ENCODE results near the gene CELF4. TPM values are rescaled to one million over a fixed set of nuclear protein-coding genes. Genes with fewer than 3 reads are reported as not detected.

The CELF4 gene
- total RNA-seq, 1 experiment from 2014 or later = not detected

DNA sequence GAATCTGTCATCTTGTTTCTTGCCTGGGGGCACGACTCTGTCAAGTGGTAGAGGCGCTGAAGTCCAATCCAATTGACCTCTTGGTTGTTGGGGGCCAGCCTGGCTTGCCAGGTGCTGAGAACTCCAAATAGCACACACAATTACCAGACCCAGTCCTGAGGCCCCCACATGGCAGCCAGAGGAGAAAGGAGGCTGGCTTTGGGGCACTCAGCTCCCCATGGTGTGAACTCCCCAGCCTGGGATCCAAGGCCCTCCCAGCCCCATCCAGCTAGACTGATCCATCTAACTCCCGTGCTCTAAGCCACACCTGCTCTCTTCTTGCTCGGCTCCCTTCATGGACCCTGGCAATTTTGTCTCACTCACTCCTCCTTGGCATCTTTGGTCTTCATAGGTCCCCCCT, 170.0 kb downstream of the CELF4 start:
- H3K4me1 ChIP-seq = no peaks in the 10 kb centered on the region
- H3K4me3 ChIP-seq = no peak overlapping the region
- DNase-seq = no peak
- H3K9me3 ChIP-seq (replicated peaks) = no peaks in the 10 kb centered on the region
- H3K27ac ChIP-seq = no peak overlapping the region
- H3K27me3 ChIP-seq = no peaks in the 10 kb centered on the region
- H3K36me3 ChIP-seq = no peaks in the 10 kb centered on the region

DNA sequence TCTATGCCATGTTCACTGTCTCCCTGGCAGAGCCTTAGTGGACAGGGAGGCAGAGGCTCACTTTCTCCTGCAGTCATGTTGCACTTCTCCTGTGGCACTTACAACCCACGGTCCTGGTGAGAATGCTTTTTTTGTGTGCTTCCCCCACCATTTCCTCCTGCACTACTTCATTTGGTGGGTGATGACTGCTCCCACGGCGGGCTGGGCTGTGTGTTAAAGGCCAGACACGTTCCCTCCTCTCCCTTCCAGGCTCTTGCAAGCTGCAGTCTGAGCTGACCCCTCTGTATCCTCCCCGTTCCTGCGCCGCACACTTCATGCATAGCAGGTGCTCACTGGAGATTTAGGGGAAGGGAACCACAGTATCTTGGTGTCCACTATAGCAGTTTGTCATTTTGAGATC, 170.5 kb downstream of the CELF4 start:
- Histone ChIP-seq H3K27me3 (no peaks in the 10 kb centered on the region), H3K9me3 (replicated peaks) (no peaks in the 10 kb centered on the region), H3K4me3 (no peak overlapping the region), H3K27ac (no peak overlapping the region), H3K4me1 (no peaks in the 10 kb centered on the region), H3K36me3 (no peaks in the 10 kb centered on the region)
- DNase-seq = no peak

DNA sequence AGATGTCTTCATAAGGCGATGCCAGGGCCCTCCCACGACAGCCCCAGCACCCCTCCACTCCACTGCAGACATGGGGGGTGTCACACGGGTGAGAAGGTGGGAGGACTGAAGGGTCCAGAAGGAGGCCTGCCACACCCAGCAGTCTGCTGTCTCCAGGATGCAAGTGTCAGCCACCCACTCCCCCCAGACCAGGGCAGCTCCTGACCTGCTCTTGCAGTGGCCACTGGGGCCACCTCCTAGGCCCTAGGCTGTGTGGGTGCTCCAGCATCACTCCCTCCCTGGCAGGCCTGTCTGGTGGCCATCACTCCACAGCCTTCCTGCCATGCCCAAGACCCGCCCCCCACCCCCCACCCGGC, 171.0 kb downstream of the CELF4 start:
- no peaks in the 10 kb centered on the region for H3K4me1 ChIP-seq
- H3K27ac ChIP-seq = no peak overlapping the region
- no peak for DNase-seq
- peak overlapping the region; percentile 51 for H3K4me3 ChIP-seq
- no peaks in the 10 kb centered on the region for H3K36me3 ChIP-seq
- no peaks in the 10 kb centered on the region for H3K27me3 ChIP-seq
- H3K9me3 ChIP-seq (replicated peaks) = no peaks in the 10 kb centered on the region

DNA sequence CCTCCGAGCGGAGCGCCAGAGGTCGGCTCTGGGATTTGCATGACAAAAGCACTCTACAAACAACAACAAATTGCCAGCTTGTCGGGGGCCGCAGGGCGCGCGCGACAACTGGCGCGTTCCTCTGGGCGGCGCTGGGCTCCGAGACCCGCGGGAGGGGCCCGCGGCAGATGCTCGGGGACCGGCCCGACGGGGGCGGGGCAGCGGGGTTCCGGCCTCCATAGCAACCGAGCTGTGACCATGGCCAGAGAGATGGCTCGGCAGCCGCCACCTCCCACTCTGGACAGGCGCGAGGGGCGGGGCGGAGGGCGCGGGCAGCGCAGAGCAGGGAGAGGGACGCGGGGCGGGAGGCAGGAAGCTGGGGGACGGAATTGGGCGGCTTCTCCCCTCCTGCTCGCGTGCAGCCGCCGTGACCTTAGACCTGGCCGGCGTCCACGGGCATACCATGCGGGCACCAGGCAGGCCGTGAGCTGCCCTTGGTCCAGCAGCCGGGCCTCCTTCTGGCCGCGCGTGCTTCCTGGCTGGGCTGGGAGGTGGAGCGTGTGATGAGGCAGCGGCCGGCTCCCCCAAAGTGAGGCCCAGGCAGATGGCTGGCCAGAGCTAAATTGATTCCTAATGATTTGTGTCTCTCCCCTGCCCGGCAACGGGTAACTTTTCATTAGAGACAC, 171.5 kb downstream of the CELF4 start:
- Histone ChIP-seq H3K4me1 (no peaks in the 10 kb centered on the region), H3K27ac (no peak overlapping the region)

DNA sequence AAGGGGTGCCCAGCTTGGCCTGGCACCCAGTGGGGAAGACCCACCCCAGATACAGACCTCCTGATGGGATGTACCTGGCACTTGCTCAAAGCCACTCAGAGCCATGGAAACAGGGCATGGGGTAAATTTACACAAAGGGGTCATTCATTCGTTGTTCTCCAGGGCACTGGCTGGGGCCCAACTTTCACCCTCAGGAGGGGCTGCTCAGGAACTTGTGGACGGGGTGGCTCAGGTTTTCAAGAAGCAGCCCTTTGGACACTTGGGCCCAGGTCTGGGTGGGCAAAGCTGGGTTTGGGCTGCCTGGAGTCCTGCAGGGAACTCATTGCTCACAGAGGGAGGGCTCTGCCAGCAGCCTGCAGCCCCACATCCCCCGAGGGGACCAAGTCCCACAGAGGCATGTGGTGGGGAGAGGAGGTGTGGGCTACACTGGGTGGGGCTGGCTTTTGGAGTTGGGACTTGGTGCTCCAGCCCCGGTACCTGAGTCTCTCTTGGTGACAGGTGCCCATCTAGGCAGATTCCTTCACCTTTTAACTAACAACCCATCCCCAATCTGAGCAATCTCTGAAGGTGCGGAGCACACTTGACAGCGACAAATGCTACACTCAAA, 172.3 kb downstream of the CELF4 start:
- no peak for DNase-seq
- Histone ChIP-seq H3K27ac (no peak overlapping the region), H3K4me3 (no peak overlapping the region), H3K36me3 (no peaks in the 10 kb centered on the region), H3K27me3 (no peaks in the 10 kb centered on the region), H3K9me3 (replicated peaks) (no peaks in the 10 kb centered on the region), H3K4me1 (no peaks in the 10 kb centered on the region)

More for the DNA sequence above, 171.5 kb downstream of the CELF4 start:
- Histone ChIP-seq H3K36me3 (no peaks in the 10 kb centered on the region), H3K4me3 (peak overlapping the region; percentile 51), H3K27me3 (no peaks in the 10 kb centered on the region), H3K9me3 (replicated peaks) (no peaks in the 10 kb centered on the region)
- DNase-seq = peak; percentile 63 to 67

DNA sequence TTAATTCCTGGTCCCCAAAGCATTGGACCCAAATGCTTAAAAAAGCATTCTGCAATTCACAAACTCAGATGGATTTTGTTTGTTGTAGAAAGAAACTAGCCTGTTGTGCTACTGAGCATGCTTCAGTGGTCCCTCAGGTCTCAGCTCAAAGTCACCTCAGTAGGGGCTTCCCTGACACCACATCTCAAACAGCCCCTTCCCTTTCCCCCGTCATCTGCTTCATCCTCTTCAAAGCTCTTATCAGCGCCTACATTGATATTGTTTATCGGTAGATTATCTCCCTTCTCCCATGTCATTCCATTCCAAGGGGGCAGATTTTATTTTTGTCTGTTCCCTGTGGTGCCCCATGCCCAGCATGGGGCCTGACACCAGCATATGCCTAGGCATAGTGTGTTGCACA, 172.9 kb downstream of the CELF4 start:
- no peak overlapping the region for H3K27ac ChIP-seq
- no peaks in the 10 kb centered on the region for H3K9me3 ChIP-seq (replicated peaks)
- no peak overlapping the region for H3K4me3 ChIP-seq
- no peaks in the 10 kb centered on the region for H3K4me1 ChIP-seq
- H3K36me3 ChIP-seq = no peaks in the 10 kb centered on the region
- no peak for DNase-seq
- no peaks in the 10 kb centered on the region for H3K27me3 ChIP-seq

DNA sequence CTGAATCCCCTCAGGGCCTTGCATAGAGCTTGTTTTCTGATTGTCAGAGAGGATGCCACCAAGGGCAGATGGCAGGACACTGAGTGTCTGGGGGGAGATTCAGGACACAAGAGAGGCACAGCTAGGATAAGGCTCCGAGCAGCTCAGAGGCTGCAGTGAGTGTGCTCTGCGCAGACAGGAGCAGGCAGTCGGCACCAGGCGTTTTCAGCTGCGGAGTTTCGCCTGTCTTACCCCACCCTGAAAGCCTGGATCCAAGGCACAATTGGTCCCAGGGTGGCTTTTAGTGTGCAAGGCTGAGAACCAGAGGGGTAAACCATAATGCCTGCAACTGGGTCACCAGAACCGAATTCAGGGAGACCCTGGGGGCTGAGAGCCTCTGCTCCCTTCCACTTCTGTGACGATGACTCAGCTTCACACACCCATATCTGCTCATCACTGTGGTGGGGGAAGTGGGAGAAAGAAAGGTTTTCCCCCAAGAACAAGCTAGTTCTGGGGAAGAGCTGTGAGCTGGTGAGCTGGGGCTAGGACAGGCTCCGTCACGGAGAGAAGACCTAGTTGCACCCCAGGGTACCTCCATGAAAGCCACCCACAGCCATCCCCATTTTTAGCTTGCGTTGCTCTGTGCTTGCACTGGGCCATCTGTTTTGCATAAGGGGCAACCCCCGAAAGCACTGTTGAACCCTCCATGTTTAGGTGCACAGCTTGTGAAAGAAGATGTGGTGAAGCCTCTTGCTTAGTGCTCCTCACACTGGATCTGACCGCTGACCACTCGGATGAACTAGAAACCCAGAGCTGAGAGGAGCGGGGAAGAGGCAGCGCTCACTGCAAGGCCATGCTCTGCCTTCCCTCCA, 173.7 kb downstream of the CELF4 start:
- no peaks in the 10 kb centered on the region for H3K9me3 ChIP-seq (replicated peaks)
- no peaks in the 10 kb centered on the region for H3K27me3 ChIP-seq
- H3K36me3 ChIP-seq = no peaks in the 10 kb centered on the region
- no peak overlapping the region for H3K4me3 ChIP-seq
- H3K4me1 ChIP-seq = no peaks in the 10 kb centered on the region
- no peak for DNase-seq
- no peak overlapping the region for H3K27ac ChIP-seq

DNA sequence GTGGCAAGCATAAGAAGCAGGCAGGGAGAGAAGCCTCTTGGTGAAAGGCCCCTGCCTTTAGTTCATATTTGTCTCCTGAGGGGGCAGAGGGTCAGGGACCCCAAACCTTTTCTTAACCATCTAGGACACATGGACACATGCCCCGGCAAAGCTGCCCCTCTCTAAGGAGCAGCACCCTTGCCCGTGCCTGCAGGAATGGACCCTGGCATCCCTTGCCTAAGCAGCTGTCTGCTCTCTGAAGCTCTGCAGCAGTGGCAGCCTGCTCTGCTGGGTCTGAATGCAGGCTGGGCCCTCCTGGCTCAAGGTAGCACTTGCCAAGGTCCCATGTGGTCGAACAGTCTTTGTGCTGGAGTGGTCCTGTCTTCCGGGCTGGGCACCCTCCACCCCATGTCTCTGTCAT, 174.4 kb downstream of the CELF4 start:
- H3K4me1 ChIP-seq = no peaks in the 10 kb centered on the region
- no peaks in the 10 kb centered on the region for H3K9me3 ChIP-seq (replicated peaks)
- no peak for DNase-seq
- H3K4me3 ChIP-seq = no peak overlapping the region
- H3K27ac ChIP-seq = no peak overlapping the region
- H3K36me3 ChIP-seq = no peaks in the 10 kb centered on the region
- H3K27me3 ChIP-seq = no peaks in the 10 kb centered on the region

DNA sequence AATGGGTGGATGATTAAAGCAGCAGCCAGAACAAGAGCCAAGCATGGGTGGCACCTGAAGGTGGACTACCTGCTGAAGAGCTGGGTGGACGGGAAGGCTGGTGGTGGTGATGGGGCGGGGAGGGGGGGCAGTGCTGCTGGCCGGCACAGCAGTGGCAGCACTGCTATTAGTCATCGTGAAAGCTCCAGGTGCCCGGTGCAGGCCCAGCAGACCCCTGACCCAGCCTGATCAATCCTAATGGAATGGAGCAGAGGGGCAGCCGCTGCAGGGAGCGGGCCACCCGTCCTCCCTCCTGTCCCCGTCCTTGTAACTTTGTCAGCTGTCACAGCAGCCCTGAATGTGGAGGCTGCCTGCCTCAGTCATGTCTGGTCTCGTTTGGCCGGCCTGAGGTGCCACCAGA, 174.9 kb downstream of the CELF4 start:
- H3K27me3 ChIP-seq = no peaks in the 10 kb centered on the region
- no peak overlapping the region for H3K27ac ChIP-seq
- no peaks in the 10 kb centered on the region for H3K4me1 ChIP-seq
- H3K36me3 ChIP-seq = no peaks in the 10 kb centered on the region
- no peak overlapping the region for H3K4me3 ChIP-seq
- no peaks in the 10 kb centered on the region for H3K9me3 ChIP-seq (replicated peaks)
- no peak for DNase-seq

DNA sequence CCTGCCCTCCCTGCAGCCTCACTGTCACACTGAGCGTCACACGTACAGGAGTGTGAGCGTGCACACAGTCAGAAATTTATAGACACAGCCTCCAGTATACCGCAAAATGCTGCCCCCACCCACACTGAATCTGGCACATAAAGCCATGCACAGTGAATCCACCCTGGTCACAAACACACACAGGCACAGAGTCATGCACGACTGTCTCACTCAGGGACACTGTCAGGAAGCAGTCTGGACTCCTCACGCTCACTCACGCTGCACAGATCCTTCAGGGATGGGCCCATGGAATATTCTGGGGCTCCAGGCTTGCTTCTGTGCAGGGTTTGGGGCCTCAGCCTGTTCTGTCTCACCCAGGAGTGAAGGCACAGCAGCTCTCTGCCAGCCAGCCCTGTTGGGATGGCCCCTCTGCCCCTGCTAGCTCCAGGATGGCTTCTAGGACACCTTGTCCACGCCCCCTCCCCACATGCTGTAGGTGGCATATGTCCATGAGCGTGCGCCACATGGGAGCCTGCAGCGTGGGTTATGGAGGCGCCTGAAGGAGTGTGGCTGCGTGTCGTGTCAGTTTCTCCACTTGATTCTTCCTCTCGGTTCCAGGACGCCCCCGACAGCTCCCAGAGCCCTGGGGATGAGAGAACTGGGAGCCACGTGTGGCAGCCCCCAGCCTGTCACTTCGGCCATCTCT, 175.8 kb downstream of the CELF4 start:
- Histone ChIP-seq H3K4me3 (no peak overlapping the region), H3K27ac (no peak overlapping the region), H3K4me1 (no peaks in the 10 kb centered on the region), H3K27me3 (no peaks in the 10 kb centered on the region), H3K9me3 (replicated peaks) (no peaks in the 10 kb centered on the region), H3K36me3 (no peaks in the 10 kb centered on the region)
- DNase-seq = no peak

DNA sequence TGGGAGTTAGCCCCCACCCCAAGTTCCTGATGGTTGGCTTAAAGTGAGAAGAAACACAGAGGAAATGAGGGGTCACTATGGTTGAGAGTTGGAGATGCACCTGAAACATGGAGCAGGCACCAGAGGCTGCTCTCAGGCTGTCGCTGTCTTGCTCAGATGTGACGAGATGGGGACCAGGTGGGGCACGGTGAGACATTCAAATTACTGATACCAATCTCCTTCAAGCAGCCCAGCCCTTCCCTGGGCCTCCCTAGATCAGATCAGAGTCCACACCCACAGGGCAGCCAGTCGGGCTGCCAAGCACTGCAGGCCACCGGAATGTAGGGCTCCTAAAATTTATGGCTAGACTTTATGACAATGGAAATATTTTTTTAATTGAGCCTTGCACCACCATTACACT, 176.6 kb downstream of the CELF4 start:
- Histone ChIP-seq H3K27ac (no peak overlapping the region), H3K9me3 (replicated peaks) (no peaks in the 10 kb centered on the region), H3K36me3 (no peaks in the 10 kb centered on the region), H3K4me1 (no peaks in the 10 kb centered on the region), H3K27me3 (no peaks in the 10 kb centered on the region), H3K4me3 (no peak overlapping the region)
- no peak for DNase-seq

DNA sequence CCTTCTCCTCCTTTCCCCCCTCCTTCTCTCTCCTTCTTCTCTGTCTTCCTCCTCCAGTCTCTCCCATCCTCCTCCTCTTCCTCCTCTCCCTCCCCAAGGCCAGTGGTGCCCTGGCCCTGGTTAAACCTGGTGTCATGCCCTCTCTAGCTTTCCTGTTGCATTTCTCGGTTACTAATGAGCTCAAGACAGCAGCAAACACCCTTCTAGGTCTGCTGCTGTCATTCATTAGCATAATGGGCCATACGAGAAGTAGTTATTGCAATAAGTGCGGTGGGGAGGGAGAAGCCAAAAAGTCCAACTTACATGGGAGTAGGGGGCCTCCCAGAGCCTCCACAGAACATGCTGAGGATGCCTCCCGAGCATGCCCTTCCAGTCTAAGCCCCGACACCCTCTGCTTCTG, 177.2 kb downstream of the CELF4 start:
- H3K27ac ChIP-seq = no peak overlapping the region
- H3K36me3 ChIP-seq = no peaks in the 10 kb centered on the region
- H3K9me3 ChIP-seq (replicated peaks) = no peaks in the 10 kb centered on the region
- H3K4me3 ChIP-seq = no peak overlapping the region
- no peak for DNase-seq
- H3K27me3 ChIP-seq = no peaks in the 10 kb centered on the region
- no peaks in the 10 kb centered on the region for H3K4me1 ChIP-seq

DNA sequence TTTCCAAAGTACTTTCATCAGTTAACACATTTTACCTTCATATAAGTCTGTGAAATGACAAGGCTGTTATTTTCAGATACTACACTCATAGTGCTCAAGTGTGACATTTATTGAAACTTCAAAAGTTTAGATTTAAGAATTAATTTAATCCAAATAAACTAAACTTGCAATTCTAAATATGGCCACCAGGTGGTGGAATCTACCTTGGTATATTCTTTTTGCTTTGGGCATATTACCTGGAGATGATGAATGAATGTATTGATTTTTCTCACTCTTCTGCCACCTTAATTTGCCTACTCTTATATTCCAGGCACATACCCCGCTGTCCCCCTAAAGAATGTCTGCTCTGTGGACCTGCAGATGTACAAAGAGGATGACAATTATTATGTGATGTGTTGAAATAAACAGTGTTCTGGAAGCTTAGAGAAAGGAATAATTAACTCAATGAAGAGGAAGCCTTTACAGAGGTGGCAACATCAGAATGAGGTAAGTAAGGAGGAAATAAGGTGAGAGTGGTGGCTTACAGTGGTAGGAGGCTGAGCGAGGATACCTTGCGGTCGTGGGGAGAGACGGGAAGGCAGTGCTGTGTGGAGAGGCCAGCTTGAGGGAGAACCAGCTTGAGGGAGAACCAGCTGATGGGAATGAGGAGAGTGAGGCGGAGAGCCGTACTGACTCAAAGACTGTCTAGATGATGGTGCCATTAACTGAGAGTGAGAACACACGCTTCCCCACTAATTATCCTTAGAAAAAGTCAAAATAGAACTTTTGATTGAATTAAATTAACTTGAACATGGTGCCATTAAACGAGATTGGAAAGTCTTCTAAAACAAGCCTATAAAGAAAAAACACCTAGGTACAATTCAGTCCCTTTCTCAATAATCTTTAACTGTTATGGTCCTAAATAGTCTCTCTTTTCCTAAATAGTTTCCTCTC, 179.5 kb downstream of the CELF4 start:
- Histone ChIP-seq H3K4me1 (no peaks in the 10 kb centered on the region), H3K27ac (no peak overlapping the region), H3K36me3 (no peaks in the 10 kb centered on the region), H3K4me3 (no peak overlapping the region), H3K9me3 (replicated peaks) (no peaks in the 10 kb centered on the region), H3K27me3 (no peaks in the 10 kb centered on the region)
- peak in 1 of 2 experiments; percentile 41 for DNase-seq

DNA sequence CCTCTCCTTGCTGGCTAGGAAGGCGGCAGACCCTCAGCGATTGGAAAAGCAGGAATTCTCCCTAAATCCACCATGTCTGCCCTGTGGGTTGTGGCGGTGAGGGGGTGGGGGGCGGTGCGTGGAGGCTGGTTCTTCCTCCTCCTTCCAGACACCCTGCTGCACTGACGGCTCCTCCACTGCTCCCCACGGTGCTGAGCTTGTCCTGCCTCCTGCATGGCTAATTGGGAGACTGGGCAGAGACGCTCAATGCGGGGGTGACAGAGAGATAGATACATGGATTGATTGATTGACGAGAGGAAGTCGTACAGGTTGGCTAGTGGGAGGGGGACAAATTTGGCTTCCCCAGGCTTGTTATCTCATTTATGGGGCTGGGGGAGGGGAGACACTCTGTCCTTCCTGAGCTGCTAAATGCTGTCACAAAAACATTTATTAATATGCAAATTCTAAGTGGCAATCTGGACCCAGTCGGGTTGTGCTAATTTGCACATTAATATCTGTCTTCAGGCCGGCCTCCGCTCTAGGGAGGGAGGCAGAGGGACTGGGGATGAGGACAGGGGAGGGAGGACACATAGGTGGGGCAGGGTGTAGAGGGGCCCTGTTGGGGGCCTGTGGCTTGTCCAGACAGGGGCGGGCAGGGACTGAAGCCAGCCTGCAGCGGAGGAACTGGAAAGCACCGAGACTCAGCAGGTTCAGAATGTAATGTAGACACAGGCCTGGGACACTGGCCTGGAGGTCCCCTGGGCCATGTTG, 181.6 kb downstream of the CELF4 start:
- no peaks in the 10 kb centered on the region for H3K36me3 ChIP-seq
- no peak overlapping the region for H3K4me3 ChIP-seq
- no peaks in the 10 kb centered on the region for H3K9me3 ChIP-seq (replicated peaks)
- no peak overlapping the region for H3K27ac ChIP-seq
- H3K4me1 ChIP-seq = no peaks in the 10 kb centered on the region
- DNase-seq = no peak
- H3K27me3 ChIP-seq = no peaks in the 10 kb centered on the region

Data from SJCRH30 (cell line).